ENCODE measurements around the gene LRRC23.

GRCh38 chr12:6939191-6939540 lies 34.5 kb downstream of the LRRC23 start:
- no peak for TF ChIP-seq CTCF (conservative IDR thresholded peaks at IDR 0.05 in 1 of 2, IDR thresholded peaks at IDR 0.05 in 1 of 2; ENCODE audit: low read depth in 1 of 2, low read length in 2 of 2)
- no peak for TF ChIP-seq EZH2 (IDR thresholded peaks at IDR 0.05; ENCODE audit: low read length, missing control alignments)

All from fibroblast of lung (primary cell).